HG03469 (cell line): ENCODE measurements around the gene MAST2.
"Not testable (repeated sequence)": the region's sequence is repeated elsewhere in the genome, so short reads cannot be mapped to it uniquely, and the experiment has no call there.

Experiments used
- ATAC-seq: cut with Tn5 transposase; IDR thresholded peaks from one replicate; pipeline ENCODE4 v1.9.1; 2021; ENCODE audit warnings: mild to moderate bottlenecking, moderate library complexity, moderate number of reproducible peaks; ENCODE audit not compliant: unreplicated experiment

Gene MAST2

DNA sequence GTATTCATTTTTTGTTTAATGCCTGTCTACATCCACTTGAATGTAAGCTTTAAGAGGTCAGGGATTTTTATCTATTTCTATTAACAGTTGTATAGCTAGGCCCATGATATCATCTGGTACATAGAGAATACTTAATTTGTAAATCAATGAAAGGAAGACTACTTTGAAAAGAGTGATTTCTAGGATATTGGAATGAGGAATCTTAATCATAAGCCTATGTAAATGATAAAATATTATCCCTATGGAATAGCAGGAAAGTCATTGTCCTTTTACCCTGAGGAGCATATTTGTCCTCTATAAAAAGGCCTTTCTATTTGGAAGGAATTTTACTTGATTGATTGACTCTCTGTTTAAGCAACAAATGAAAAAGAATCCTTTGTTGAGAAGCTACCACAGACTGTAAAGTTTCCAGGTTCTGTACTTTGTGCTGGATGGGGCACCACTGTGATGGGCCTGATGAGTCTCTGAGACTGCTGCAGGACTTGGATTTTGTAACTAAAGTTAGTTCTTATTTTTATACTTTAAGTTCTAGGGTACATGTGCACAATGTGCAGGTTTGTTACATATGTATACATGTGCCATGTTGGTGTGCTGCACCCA lies 53.8 kb downstream of the MAST2 start:
- ATAC-seq: no peak

DNA sequence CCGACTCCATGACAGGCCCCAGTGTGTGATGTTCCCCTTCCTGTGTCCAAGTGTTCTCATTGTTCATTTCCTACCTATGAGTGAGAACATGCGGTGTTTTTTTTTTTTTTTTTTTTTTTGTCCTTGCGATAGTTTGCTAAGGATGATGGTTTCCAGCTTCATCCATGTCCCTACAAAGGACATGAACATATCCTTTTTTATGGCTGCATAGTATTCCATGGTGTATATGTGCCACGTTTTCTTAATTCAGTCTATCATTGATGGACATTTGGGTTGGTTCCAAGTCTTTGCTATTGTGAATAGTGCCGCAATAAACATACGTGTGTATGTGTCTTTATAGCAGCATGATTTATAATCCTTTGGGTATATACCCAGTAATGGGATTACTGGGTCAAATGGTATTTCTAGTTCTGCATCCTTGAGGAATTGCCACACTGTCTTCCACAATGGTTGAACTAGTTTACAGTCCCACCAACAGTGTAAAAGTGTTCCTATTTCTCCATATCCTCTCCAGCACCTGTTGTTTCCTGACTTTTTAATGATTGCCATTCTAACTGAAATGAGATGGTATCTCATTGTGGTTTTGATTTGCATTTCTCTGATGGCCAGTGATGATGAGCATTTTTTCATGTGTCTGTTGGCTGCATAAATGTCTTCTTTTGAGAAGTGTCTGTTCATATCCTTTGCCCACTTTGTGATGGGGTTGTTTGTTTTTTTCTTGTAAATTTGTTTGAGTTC lies 54.5 kb downstream of the MAST2 start:
- not testable (repeated sequence) for ATAC-seq

DNA sequence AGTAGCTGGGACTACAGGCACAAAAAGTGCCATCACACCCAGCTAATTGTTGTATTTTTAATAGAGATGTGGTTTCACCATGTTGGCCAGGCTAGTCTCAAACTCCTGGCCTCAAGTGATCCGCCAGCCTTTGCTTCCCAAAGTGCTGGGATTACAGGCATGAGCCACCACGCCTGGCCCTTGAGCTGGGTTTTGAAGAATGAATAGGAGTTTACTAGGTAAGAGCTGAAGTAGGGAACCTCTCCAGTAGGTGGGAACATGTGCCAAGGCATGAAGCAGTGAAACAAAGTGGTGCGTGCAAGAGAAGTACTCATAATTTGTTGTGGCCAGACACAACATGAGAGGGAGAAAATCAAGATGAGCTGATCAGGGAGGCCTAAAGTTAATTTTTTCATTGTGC lies 55.8 kb downstream of the MAST2 start:
- ATAC-seq: no peak

DNA sequence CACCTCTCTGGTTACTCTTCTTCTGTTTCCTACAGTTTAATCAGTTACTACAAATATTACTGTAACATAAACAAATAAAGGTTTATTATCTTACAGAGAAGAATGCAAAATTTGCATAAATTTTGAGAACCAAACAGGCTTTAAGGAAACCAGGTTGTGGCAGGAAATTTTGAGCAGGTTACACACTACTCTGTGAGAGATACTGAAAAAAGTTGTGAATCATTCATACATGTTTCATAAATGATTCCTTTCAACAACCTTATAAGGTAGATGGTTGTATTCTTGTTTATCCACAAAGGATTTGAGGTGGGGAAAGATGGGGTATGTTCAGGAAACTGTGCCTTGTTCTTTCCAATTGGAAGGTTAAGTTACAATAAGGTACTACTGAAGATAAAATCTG lies 58.6 kb downstream of the MAST2 start:
- ATAC-seq: no peak

DNA sequence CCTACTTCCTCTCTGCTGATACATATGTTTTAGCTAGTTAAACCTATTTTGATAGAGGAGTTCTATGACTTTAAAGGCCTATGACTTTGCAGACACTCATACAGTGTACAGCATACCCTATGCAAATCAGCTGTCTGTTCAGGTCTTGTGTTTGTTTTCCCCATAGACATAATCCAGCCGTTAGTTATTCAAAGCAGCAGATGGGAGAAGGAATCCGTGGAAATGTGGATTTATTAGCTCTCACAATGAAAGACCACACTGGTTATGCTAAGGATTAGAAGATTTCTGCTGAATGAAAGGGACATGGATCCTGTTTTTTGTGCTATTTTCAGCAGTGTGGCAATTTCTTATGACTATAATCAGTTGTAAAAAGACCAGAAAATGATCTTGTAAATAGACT lies 59.8 kb downstream of the MAST2 start:
- no peak for ATAC-seq

DNA sequence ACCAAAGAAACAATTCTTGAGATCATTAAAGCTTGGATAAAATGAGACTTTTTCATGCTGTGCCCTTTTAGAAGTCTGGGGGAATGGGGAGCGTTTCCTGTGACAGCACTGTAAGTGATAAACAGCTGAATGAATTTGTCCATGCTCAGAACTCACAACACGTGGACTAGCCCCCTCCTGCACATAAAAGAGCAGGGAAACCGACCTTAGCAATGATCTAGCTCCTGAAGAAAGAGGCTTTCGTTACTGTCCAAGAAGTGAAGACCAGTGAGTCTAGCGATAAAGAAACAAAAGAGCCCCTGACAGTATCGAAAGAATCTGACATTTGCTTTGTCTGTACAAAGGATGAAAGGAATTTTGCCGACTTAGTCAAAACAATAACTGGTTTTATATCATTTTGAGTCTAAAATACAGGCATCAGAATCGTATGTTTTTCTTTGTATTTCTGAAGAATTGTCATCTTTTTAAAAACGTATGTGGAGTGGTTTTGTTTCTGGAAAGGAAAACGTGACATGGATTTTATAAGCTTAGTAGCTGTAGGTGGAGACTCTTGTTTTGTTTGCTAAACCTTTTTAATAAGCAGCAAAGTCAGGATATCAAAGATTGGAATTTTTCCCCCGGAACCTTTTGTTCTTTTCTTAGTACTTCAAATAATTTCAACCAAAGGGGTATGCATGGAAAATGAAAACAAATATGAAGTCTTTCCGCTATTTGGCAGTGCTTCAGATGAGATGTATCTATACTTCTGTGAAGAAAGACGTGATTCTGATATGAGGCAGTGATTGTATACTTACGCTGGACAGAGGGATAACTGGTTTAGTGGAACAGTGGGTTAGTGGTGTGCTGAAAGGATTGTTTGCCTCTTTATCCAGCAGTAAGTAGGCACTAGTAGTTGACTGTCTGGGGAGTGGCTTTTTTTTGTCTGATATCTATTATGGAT lies 61.0 kb downstream of the MAST2 start:
- ATAC-seq: no peak

DNA sequence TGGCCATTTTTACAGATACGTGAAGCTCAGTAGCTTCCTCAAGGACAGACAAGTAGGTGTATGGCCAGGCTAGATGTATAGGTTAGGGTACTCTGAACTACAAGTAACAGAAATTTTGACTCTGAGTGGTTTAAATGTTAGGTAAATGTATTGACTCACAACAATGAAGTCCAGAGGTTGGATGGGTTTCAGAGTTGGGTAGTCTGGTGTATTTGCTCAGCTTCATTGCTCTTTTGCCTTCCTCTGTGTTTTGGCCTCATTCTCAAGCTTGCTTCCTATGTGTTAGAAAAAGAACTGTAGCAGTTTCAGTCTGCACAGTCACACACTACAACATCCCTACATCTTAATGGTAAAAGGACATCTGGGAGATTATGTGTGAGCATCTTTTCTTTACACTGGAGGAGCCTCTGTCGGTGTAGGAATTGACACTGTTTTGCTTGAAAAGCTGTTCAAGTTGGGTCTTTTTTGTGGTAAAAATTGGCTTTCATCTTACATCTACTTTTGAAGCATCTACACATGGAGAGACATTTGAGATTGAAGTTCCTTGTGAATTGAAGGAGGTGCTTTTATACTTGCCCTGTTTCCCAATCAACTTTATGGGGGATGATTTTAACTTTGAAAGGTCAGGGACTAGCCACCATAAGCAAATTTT lies 64.4 kb downstream of the MAST2 start:
- no peak for ATAC-seq

DNA sequence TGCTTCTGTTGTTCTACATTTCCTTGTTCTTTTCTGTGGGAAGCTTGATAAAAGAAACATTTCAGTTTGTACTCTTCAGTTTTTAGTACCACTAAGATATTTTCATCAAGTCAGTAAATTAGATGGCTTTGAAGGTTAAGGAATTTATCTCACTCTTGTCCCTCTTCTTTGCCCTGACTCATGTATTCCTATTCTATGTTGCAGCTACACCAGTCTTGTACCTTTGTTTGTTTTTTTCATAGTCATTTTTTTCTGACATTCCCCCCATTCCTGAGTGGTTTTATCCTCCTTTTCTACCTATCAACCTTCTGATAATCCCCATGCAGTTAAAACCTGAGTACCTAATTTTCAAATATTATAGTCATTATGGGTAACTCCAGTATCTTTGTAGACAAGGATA lies 65.4 kb downstream of the MAST2 start:
- no peak for ATAC-seq

DNA sequence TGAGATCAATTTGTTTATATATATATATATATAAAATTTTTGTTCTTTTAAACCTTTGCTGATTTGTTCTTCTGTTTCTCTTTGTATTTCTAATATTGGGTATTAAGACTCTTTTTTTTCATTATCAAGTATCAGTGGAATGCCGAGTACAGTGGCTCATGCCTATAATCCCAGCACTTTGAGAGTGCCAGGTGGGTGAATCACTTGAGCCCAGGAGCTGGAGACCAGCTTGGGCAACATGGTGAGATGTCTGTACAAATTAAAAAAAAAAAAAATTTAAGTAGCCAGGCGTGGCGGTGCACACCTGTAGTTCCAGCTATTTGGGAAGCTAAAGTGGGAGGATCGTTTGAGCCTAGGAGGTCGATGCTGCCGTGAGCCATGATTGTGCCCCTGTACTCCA lies 67.1 kb downstream of the MAST2 start:
- no peak for ATAC-seq

DNA sequence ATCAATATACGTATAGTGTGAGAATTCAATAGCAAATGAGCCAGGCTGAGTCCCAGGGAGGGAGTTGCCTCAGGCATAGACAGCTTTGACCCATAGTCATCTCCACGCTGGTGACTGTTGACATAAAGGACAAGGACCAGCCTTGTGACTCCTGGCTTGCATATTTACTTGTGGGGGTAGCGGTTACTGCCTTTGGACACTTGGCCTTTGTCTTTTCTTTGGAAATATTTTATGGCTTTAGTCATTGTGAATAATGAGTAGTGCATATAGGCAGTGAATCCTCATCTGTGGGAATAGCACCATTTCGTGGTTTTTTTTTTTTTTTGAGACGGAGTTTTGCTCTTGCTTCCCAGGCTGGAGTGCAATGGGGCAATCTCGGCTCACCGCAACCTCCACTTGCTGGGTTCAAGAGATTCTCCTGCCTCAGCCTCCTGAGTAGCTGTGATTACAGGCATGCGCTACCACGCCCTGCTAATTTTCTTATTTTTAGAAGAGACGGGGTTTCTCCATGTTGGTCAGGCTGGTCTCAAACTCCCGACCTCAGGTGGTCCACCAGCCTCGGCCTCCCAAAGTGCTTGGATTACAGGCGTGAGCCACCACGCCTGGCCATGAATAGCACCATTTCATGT lies 68.9 kb downstream of the MAST2 start:
- not testable (repeated sequence) for ATAC-seq

DNA sequence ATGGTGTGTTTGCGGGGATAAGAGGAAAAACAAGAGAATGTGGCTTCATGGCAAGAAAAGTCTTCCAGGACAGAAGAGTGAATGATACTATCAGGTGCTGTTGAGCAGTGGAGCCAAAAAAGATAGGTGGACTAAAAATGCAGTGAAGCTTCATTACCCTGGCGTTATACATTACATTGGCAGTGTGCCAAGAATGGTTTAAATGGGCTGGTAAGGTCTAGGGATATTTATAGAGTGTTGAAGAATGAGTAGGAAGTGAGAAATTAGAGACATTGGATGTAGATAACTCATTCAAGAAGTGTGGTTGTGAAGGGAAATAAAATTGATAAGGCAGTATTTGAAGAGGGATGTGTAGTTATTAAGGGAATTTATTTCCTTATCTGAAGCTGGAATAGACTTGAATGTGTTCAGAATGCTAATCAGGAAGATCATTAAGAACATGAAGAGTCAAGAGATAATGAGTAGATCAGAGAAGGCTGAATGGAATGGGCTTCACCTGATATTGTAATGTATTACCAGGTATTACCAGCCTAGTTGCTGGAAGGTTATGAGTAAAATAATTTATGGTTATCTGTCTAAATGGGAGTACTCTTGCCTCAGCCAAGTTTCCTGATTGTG lies 72.7 kb downstream of the MAST2 start:
- no peak for ATAC-seq

DNA sequence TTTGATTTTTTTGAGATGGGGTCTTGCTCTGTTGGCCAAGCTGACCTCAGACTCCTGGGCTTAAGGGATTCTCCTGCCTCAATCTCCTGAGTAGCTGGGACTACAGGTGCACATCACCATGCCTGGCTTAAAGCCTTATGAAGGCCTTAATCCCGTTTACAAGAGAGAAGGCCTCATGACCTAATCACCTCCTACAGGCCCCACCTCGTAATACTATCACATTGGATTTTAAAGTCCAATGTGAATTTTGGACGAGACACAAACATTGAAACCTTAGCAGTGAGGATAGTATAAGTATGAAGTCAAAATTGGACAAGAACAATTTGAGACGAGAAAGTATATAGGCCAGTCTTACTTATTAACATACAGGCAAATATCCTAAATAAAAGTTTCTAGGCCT lies 73.9 kb downstream of the MAST2 start:
- no peak for ATAC-seq

DNA sequence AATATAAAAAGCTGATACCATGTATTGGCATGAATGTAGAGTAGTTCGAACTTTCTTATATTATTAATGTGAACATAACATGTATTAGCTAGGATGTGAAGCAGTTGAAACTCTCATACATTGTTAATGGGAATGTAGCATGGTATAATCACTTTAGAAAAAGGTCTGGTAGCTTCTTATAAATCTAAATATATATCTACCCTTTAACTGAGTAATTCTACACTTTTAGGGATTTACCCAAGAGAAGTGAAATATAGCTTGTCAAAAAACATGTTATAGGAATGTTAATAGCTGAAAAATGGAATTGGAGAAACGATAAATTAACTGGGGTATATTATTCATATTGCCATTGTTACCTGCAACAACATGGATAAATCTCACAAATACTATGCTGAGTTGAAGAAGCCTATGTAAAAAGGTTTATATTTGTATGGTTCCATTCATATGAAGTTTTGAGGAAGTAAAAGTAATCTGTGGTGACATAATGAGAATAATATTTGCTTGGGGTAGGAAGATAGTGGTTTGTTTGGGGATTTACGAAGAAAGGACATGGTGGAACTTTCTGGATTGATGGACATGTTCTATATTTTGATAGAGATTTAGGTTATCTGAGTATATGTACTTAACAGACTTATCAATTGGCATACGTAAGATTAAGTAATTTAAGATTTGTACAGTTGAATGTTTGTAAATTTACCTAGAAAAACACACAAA lies 76.6 kb downstream of the MAST2 start:
- no peak for ATAC-seq

DNA sequence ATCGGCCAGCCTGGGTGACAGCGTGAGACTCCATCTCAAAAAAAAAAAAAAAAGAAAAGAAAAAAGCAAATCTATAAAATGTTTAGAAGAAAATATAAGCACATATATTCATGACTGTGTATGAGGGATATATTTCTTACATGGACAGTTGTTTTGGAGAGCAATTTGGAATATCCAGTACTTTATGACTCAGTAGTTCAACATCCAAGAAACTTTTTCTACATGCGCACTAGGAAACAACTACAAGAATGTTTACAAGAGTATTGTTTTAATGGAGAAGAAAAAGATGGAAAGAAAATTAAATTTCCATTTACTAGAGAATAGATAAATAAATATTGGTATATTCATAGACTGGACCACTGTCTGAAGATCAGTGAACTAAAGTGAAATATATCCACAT lies 77.5 kb downstream of the MAST2 start:
- ATAC-seq: no peak

DNA sequence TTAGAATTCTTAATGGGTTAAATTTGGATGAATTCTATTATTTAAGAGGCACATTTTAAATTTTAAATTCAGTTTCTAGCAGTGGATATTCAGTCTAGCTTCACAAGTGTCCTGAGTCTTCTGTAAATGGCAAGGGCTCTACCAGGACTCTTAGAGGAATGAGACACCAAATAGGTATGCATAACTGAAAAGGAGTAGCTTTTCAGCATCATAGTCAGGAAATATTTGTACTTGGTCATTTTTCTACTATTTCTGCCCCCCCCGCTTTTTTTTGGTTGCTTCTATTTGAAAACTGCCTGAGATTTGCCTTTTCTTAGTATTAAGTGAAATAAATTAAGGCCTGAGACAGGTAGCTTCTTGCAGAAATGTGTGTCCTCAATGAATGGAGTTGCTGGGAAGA lies 80.2 kb downstream of the MAST2 start:
- ATAC-seq: no peak

DNA sequence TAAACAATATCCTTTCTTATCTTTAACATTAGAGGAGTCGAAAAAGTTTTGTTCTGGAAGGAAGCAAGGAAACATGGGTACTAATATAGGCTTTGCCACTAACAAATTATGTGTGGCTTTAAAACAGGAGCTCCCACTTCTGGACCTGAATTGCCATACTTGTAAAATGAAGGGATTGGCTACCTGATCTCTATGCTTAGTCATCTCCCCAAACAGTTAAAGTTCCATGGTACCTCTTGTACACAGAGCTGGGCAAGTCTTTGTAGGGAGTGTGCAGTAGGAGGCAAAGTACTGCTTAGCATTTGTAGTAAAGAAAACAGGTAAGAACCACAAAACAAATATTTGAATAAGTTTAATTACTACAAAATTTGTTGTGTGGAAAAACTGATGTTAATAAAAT lies 81.3 kb downstream of the MAST2 start:
- no peak for ATAC-seq

DNA sequence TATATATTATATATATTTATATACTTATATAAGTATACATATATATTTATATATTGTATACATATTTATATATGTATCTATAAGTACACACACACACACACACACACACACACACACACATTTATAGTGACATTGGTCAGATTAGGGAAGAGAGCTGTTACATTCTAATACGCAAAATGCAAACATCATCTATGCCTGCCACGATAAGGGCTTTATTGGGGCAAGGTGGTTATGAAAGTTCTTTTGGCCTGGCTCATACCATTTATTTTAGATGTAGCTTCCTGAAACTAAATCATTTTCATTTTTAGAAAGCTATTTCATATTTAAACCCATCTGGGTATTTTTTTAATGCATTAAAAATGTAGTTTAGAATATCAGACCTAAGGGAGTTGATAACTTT lies 82.8 kb downstream of the MAST2 start:
- ATAC-seq: no peak

DNA sequence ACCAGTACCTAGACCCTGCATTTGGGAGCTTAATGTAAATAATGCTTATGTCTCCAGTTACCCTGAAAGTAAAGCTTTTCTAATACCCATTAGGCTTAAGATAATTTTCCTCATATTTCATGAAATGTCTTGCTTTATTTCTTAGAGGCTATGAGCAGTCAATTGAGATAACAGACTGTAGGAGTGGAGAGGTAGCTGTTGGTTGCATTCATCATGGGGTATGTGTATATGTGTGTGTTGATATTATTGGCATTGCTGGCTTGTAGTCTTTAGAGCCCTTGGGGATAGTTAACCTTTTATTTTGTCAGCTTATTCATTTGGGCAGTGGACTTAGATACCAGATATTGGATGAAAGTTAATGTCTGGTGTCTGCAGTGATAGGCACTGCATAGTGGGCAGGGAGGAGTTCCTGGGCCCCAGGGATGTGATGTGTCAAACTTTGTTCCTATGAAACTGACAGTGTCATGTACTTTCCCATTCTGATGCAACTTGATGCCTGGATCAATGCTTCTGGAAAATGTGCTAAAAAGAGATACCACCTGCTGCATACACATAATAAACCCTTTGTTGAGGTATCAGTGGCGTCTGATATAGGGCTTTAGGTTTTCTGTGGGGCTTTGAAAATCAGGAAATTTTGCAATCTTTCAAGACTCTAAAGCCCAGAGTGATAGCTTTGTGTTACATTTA lies 83.9 kb downstream of the MAST2 start:
- no peak for ATAC-seq

DNA sequence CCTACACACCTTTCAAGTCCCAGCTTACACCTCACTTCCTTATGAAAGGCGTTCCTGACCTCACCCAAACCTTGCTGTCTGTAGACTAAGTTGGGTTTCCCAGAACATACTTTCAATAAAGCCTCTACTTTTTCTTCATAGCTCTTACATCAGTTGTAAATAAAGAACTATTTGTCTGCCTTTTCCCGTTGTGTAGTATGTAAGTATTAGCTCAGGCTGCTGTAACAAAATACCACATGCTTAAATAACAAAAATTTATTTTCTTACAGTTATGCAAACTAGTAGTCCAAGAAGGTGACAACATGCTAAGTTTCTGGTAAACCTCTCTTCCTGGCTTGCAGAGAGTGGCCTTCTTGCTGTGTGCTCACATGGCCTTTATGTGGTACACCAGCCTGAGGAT lies 86.7 kb downstream of the MAST2 start:
- ATAC-seq: no peak
